ENCODE data around the gene ESYT2.
A peak's percentile ranks its signal among the peaks of the same experiment; 100 is the strongest.
"Not testable (repeated sequence)": the region's sequence is repeated elsewhere in the genome, so short reads cannot be mapped to it uniquely, and the experiment has no call there.

The ESYT2 gene

DNA sequence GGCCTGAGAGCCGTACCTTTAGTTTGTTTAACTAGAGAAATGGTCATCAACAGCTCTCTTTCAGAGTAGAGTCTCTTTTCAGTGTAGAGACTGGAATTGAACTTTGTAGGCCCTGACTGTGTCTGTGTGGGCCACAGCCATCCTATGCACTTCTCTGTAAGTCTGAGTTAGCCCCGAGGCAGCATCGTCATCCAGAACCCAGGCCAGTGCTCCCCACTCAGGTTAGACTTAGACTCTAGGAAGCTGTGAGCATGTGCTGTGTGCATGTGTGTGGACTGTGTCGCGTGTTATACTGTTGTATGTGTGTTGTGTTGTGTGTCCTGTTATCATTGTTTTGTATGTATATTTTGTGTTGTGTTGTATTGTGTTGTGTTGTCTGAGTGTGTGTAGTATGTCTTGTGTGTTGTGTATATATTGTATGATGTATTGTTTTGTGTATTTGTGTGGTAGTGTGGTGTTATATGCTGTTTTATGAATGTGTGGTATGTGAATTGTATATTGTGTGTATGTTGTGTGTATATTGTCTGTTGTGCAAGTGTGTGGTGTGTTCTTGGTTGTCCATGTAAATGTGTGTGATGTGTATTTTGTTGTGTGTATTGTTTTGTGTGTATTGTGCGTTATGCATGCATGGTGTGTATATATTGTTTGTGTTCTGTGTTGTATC lies 106.6 kb downstream of the ESYT2 start:
- DNase-seq = no peak

DNA sequence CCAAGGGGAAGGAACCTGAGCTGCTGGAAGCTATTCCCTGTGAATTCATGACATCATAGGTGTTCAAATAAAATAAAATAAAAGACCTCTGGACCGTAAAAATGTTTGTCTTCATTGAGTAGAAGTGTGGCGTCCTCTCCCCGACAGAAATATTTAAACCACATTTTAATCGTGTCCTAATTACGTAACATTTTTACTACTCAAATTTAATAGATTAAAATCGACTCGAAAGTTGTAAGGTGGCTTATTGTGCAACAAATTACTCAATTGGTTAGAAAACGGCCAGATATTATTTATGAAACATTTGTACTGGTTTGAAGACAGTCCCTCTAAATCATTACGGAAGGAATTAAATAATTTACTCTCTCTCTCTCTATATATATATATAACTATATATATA lies 109.2 kb downstream of the ESYT2 start:
- no peak for DNase-seq

DNA sequence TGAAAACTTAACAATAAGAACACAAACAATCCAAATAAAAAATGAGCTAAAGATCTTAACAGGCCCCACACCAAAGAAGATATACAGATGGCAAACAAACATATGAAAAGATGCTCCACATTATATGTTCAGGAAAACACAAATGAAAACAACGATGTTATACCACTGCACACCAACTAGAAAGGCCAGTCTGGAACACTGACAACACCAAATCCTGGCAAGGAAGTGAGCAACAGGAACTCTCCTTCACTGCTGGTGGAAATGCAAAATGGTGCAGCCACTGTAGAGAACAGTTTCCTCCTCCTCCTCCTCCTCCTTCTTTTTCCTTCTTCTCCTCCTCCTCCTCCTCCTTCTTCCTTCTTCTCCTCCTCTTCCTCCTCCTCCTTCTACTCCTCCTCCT lies 112.5 kb downstream of the ESYT2 start:
- DNase-seq = no peak

DNA sequence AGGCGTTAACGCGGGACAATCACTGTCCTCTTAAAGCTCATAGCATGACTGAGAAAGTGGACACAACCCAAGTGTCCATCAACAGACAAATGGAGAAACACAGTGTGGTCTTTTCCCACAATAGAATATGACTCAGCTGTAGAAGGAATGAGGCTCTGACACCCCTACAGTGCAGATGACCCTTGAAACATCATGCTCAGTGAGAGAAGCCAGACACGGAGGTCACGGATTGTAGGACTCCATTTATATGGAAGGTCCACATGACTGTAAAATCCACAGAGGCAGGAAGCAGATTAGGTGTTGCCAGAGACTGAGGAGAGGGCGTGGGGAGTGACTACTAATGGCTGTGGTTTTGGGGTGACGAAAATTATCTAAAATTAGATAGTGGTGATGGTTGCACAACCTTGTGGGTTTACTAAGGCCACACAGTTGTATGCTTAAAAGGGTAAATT lies 118.6 kb downstream of the ESYT2 start:
- no peak for DNase-seq

DNA sequence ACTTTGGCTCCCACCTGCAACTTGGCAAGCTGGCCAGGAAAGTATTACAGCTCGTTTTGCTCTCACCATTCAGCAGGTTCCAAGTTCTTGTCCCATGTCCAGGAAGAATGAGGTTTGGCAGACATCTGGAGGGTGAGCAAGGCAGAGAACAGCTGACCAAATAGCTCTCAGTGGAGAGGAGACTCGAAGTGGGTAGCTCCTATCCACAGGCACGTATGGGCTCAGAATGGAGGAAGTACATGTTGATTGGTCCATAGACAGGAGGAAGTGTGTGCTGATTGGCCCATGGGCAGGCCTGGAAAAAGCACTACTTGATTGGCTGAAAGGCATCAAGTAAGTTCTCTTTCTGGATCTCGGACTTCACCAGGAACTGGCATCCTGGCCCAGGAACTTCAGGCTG lies 121.7 kb downstream of the ESYT2 start:
- DNase-seq = no peak

DNA sequence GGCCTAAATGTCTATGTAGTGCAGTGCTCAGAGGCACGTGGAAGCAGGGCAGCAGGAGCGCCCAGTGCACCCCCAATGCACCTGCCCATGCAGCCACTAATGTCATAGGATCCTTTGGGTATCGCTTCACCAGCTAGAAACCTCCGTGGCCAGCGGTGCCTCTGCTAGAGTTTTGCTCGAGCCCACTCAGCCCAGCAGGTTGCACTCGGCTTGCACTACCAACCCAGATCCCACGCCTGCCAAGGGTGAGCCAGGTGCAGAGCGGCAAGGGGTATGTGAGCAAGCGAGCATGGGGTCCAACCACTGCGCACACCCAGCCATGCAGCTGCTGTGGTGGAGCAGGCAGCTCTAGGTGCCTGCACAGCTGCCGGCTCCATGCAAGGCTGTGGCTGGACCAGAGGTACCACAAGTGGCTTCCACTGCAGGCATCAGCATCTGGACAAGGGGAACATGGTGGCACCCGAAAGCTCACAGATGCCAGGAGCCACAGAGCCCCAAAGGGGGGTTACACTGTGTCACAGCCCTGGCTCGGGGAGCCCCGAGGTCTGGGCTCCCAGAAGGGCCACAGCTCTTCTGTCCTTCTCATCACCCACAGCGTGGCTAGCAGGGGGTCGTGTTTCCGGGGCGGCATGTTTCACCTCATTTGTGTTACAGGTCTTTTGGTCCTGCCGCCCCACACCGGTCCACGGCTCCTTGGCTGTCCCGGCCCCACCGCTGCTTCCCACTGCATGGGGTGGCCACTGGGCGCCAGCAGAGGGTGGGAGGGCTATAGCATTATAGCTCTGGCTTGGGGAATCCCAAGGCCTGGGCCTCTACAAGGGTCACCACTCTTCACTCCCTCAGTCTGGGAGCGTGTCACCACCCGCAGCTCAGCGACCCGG lies 122.4 kb downstream of the ESYT2 start:
- no peak for DNase-seq

DNA sequence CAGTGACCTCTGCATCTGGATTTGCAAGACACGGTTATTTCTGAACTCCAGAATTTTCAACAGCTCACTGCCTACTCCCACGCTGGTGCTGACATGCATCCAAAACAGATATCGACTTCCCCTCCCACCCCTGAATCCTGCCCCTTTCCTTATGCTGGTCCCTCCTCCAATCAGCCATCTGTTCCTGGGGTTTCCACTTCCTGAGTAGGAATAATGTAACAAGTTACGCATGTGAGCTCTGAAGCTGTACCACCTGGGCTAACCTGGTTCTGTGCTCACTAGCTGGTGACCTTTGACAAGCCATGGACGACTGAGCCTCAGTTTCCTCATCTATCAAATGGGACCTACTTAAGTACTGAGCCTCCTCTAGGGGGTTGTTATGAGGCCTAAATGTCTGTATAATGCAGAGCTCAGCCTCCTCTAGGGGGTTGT lies 123.0 kb downstream of the ESYT2 start:
- no peak for DNase-seq

DNA sequence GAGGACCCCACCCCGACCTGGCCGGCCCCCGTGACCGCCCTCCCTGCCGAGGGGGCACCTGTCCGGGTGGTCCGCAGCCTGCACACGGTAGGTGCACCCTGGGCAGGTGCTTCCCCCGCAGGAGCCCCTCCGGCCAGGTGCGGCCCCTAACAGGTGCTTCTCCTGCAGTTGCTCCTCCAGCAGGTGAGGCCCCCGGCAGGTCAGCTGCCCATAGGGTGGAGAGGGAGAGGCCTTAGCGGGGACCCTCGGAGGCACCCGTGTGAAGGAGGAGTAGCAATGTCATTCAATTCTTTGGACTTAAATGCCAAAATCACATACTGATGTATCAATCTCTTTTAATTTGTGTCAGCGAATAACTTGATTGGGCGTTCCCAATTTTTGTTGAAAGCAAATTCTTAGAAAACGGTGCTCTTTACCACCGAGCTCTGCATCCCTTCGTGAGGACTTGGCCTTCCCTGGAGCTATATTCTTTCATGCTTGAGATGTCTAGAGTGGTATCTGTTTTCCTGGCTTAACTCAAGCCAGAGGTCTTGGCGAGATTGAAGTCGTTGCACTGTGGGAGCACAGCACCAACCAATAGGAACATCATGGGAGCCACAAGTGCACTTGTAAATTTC lies 124.0 kb downstream of the ESYT2 start:
- DNase-seq = no peak

DNA sequence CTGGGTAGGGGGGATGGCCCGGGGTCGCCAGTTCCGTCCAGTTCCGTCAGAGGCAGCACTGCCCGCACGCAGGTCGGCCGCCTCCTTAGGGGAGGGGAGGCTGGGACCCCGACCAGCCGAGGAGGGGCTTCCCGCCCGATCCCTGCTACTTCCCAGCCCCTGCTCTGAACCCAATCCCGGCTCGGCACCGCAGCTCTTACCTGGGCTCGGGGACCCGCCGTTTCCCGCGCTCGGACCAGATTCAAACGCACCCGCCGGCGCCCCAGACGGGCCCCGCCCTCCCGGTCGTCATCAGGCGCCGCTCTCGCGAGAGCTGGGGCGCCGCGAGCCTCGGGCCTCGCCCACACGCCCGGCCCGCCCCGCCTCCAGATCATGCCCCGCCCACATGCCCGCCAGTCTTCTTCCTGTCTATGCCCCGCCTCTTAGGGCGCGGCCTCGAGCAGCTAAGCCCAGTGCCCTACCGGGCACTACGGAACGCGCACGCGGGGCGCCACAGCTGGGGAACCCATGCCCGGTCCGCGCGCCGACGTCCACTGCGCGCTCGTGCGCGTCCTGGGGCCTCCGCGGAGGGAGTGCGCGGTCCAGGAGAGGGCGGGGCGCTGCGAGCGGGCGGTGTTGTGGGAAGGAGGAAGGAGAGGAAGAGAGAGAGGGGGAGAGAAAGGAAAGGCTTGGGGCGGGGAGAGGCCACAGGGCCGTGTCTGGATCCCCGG lies 124.6 kb downstream of the ESYT2 start, which contains the start of gene NCAPG2:
TSS of gene NCAPG2 (minus strand) at position 281 of the 710 bp plus-strand sequence. CDS start 2,905 bp downstream, outside the sequence.
- DNase-seq = peak; percentile 97

DNA sequence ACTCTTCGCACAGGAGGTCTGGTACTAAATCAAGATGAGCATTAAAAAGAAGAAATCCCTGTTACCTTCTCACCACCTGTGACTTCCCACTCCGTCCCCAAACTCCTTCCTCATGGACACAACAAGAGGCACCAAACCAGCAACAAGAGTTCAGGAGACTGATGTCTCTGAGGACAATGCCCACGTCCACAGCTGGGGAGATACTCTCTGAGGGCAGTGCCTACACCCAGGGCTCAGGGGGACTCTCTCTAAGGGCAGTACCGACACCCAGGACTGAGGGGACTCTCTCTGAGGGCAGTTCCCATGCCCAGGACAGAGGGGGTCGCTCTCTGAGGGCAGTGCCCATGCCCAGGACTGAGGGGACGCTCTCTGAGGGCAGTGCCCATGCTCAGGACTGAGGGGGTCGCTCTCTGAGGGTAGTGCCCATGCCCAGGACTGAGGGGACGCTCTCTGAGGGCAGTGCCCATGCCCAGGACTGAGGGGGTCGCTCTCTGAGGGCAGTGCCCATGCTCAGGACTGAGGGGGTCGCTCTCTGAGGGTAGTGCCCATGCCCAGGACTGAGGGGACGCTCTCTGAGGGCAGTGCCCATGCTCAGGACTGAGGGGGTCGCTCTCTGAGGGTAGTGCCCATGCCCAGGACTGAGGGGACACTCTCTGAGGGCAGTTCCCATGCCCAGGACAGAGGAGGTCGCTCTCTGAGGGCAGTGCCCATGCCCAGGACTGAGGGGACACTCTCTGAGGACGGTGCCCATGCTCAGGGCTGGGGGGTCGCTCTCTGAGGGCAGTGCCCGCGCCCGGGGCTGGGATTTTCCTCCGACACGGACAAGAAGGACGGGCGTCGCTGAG lies 125.4 kb downstream of the ESYT2 start:
- DNase-seq = not testable (repeated sequence)

DNA sequence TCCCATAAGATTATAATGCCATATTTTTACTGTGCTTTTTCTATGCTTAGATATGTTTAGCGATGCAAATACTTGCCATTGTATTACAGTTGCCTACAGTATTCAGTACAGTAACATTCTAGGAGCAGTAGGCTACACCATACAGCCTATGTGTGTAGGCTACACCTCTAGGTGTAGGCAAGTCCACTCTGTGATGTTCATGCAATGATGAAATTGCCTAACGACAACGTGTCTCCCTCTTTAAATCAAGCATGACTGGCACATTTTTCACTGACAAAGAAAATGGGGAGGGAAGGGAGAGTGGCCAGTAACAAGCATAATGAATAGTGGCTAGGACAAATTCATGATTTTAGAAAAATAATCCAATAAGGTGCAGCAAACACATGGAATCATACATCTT lies 126.4 kb downstream of the ESYT2 start:
- DNase-seq = no peak

DNA sequence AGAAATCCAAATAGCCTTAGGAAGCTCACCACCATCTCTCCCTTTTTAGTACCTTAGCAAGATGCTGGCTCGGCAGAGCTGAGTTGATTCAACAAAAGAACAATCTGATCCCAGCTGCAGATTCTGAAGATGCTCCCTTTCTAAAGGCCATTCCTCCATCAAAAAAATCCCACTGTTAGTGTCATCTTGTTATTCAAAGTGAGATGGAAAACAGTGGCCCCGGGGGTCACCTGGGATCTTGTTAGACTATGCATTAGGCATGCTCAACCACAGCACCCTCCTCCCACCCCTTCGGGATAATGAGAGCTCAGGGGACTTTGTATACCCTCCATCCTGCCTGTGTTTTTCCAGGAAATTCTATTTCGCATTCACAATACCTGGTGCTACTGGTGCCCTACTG lies 127.1 kb downstream of the ESYT2 start:
- no peak for DNase-seq

DNA sequence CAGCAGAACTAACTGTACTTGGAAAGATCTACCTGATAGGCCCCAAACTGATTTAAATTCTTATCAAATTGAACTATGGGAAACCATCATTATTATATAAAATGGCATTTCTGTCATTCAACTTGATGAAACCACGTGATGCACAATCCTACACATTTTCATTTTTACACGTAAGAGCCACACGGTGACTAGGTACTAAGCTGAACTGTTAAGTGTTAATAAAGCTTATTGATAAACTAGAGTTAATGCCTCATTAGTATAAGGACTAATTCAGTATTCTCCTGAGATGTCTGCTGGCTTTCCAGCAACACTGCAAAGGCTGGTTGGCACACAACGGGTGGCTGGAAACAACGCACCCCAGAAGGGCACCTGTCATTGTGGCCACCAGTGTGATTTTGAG lies 129.3 kb downstream of the ESYT2 start:
- DNase-seq = no peak

DNA sequence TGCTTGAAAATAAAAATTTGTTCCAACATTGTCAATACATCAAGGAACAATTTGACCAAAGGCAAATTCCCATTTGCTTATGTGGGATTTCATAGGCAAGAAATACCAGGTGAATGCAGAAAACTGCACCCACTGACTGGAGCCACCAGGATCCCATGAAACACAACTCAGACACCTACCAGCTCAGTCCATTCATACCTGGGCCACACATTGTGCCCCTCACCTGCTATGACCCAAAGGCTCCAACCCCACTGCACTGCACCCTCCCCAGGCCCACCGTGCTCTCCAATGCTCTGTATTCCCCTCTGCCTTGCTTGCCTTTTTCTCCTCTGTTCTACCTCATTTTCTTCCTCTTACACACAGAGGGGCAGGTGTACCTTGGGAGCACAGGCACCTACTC lies 130.0 kb downstream of the ESYT2 start:
- no peak for DNase-seq

DNA sequence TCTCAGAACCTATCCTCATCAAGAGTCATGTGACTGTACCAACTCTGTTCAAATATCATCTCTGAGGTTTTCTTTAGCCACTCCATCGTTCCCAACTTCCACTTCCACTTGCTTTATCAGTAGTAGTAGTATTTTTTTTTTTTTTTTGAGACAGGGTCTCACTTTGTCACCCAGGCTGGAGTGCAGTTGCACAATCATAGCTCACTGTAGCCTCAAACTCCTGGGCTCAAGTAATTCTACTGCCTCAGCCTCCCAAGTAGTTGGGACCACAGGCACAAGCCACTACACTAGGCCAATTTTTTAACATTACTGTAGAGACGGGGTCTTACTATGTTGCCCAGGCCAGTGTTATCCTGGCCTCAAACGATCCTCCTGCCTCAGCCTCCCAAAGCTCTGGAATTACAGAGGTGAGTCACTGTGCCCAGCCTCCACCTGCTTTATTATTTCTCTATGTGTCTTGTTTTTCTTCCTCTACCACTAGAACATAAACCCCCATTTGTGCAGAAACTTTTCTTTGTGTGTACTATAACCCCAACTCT lies 130.6 kb downstream of the ESYT2 start:
- no peak for DNase-seq

DNA sequence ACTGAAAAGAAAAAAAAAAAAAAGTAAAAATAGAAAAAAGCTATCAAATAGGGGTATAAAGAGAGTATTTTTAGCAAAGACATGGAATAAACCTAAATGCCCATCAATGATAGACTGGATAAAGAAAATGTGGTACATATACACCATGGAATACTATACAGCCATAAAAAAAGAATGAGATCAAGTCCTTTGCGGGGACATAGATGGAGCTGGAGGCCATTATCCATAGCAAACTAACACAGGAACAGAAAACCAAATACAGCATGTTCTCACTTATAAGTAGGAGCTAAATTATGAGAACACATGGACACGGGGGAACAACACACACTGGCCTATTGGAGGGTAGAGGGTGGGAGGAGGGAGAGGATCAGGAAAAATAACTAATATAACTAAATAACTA lies 131.7 kb downstream of the ESYT2 start:
- DNase-seq = not testable (repeated sequence)

DNA sequence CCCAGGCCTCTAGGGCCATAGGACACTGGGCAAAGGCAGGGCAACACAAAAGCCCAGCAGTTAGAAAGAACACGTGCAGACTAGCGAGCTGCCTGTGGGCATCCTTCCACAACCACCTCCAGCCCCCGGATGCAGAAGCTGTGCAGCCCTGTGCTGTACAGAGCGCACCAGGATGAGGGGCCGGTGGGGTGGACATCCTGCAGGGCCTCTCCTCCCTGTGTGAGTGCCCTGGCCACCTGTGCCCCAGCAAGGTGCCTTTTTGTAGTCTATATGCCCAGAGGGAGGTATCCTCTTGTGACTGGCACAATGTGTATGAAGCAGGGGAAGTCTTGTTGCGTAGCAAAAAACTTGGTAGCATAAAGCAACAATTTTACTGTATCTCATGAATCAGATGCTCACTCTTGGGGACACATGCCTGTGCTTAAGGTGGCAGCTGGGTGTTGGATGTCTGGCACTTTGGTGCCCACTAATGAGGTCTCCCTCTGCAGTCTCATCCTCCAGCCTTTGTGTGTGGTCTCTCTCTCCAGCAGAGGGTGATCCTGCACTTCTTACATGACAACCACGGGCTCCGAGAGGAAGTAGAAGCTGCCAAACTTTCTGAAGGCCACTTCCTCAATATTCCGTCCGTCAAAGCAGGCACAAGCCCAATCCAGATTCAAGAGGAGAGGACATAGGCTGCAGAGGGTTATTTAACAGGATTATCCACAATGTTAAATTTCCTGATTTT lies 133.4 kb downstream of the ESYT2 start:
- peak; percentile 65 for DNase-seq

DNA sequence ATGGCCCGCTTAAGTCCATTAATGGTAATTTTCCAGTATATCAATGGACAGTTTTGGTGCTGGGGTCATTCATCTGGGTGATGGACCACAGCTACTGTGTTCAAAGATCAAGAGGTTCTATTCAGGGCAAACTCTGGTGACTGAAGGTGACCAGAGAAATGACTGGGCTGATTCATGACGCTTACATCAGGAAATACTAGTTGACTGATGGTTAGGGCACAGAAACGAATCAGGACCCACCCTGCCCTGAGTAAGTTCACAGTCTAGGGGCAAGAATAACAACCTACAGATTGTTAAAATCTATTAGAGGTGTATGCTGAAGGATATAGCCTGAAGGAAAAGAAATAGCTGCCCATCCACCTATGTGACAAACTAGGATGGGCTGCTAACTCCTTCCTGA lies 134.3 kb downstream of the ESYT2 start:
- no peak for DNase-seq

DNA sequence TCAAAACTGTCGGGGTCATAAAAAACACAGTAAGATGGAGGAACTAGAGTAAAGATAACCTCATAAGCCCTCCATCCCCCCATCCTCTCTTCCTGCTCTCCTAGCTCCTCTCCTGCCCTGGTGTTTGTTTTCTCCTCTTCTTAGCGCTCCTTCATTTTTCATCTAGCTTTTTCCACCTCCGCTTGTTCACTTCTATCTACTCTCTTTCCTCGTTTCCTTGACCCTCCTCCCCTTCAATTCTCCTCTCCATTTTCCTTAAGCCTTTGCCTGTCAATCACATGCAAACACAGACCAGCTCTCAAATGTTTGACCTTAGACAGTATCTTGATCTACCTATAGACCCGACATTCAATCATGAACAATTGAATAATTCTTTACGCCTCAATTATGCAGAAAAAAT lies 134.7 kb downstream of the ESYT2 start:
- DNase-seq = no peak

DNA sequence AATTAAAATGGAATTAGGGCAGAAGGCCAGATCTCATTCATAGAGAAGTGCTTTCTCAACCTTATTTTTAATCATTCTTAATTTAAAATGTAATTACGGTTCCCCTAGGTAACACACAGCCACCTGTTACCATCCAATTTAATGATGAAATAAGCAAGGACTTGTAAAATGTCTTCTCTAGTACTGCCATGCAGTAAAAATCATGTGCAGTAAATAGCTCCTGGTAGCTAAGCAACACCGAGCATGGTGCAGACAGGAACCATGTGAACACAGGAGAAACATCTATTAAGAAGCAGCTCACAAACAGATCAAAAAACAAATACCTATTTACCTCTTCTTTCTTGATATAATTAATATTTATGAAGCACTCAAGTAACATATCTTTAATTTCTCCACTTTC lies 139.8 kb downstream of the ESYT2 start:
- DNase-seq = no peak

DNA sequence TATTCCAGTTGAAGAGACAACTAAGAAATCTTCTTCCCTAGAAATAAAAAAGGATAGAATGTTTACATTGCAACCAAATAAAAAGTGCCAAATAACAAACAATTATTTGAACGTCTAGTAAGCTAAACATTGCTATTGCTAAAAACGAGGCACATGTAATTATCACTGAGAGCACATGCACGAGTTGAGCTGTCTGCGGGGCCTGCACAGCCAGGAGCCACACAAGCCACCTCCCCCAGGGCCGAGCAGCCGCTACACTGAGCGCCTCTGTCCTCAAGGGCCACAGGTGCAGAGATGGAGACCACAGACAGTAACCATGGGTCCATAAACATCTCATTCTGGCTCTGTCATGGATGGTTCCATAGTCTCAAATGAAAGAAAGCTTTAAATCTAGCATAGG lies 141.9 kb downstream of the ESYT2 start:
- DNase-seq = no peak
